ENCODE data around the gene UBASH3B.

UBASH3B gene

GRCh38 chr11:122784325-122784955, 128.9 kb downstream of the UBASH3B start:
- Histone ChIP-seq H3K4me1 (ENCODE audit: control insufficient read depth, low read depth, low read length) (no peaks in the 10 kb centered on the region), H3K4me3 (ENCODE audit: low read length) (no peak overlapping the region), H3K36me3 (ENCODE audit: control insufficient read depth, low read depth, low read length) (no peaks in the 10 kb centered on the region), H3K9ac (ENCODE audit: low read length) (no peak overlapping the region), H3K27me3 (ENCODE audit: control insufficient read depth, insufficient read depth, low read length) (no peaks in the 10 kb centered on the region), H3K27ac (ENCODE audit: low read length) (no peak overlapping the region), H3K9me3 (ENCODE audit: control insufficient read depth, low read depth, low read length) (no peaks in the 10 kb centered on the region)

GRCh38 chr11:122785031-122785541, 129.6 kb downstream of the UBASH3B start:
- no peaks in the 10 kb centered on the region for H3K36me3 ChIP-seq (ENCODE audit: control insufficient read depth, low read depth, low read length)
- H3K27ac ChIP-seq (ENCODE audit: low read length): no peak overlapping the region

DNA sequence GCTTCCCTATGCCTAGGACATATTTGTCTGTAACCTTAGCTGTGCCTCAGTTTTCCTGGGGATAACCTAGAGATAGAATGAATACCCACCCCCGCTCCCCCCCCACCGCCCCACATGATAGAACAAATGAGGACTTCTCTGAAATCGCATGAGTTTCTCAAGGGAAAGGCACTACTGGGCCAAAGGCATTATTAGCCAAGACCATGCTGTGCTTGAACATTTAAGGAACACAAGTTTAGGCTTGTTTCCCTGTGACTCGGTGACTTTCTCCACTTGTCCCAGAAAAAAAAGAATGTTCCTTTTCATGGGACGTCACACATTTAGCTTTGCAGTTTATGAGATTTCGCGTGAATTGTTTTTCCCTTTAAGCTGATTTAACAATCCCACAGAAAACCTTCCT, 131.4 kb downstream of the UBASH3B start:
- Histone ChIP-seq H3K27me3 (ENCODE audit: control insufficient read depth, insufficient read depth, low read length) (no peaks in the 10 kb centered on the region), H3K36me3 (ENCODE audit: control insufficient read depth, low read depth, low read length) (no peaks in the 10 kb centered on the region), H3K9me3 (ENCODE audit: control insufficient read depth, low read depth, low read length) (no peaks in the 10 kb centered on the region), H3K9ac (ENCODE audit: low read length) (no peak overlapping the region), H3K4me1 (ENCODE audit: control insufficient read depth, low read depth, low read length) (no peaks in the 10 kb centered on the region), H3K27ac (ENCODE audit: low read length) (no peak overlapping the region), H3K4me3 (ENCODE audit: low read length) (no peak overlapping the region)

More at GRCh38 chr11:122785031-122785541, 129.6 kb downstream of the UBASH3B start:
- Histone ChIP-seq H3K4me1 (ENCODE audit: control insufficient read depth, low read depth, low read length) (no peaks in the 10 kb centered on the region), H3K27me3 (ENCODE audit: control insufficient read depth, insufficient read depth, low read length) (no peaks in the 10 kb centered on the region), H3K9ac (ENCODE audit: low read length) (no peak overlapping the region), H3K9me3 (ENCODE audit: control insufficient read depth, low read depth, low read length) (no peaks in the 10 kb centered on the region), H3K4me3 (ENCODE audit: low read length) (no peak overlapping the region)

DNA sequence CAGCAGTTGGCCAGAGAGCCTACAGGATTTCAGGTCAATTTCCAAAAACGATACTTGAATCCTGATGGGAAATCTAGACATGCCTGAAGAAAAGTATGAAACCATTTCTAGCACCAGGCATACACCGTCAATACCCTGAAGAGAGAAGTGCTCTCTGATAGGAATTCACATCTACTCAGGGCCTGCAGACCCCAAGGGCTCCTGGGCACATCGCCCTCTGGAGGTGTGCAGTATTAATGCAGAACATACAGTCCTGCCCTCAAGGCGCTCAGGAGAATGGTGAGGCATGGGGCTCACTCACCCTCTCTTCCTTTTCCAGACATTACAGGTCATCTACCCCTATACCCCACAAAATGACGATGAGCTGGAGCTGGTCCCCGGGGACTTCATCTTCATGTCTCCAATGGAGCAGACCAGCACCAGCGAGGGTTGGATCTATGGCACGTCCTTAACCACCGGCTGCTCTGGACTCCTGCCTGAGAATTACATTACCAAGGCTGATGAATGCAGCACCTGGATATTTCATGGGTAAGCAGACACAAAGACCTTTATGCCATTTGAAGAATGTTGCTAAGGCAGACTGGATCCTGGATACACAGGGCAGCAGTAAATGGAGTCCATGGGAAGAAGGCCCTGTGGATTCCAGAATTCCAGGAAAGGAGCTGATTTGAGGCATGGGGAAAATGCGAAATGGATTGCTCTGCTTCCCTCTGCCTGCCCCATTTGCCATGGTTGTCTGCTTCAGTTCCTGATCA, 133.4 kb downstream of the UBASH3B start:
- no peak overlapping the region for H3K9ac ChIP-seq (ENCODE audit: low read length)
- no peaks in the 10 kb centered on the region for H3K4me1 ChIP-seq (ENCODE audit: control insufficient read depth, low read depth, low read length)
- H3K4me3 ChIP-seq (ENCODE audit: low read length): no peak overlapping the region
- no peak overlapping the region for H3K27ac ChIP-seq (ENCODE audit: low read length)
- H3K36me3 ChIP-seq (ENCODE audit: control insufficient read depth, low read depth, low read length): no peaks in the 10 kb centered on the region
- no peaks in the 10 kb centered on the region for H3K27me3 ChIP-seq (ENCODE audit: control insufficient read depth, insufficient read depth, low read length)
- H3K9me3 ChIP-seq (ENCODE audit: control insufficient read depth, low read depth, low read length): no peaks in the 10 kb centered on the region

- no peak overlapping the region for H3K27ac ChIP-seq (ENCODE audit: low read length)
- H3K4me1 ChIP-seq (ENCODE audit: control insufficient read depth, low read depth, low read length): no peaks in the 10 kb centered on the region
- no peaks in the 10 kb centered on the region for H3K36me3 ChIP-seq (ENCODE audit: control insufficient read depth, low read depth, low read length)
- H3K9me3 ChIP-seq (ENCODE audit: control insufficient read depth, low read depth, low read length): no peaks in the 10 kb centered on the region
- no peak overlapping the region for H3K4me3 ChIP-seq (ENCODE audit: low read length)
- H3K9ac ChIP-seq (ENCODE audit: low read length): no peak overlapping the region
- no peaks in the 10 kb centered on the region for H3K27me3 ChIP-seq (ENCODE audit: control insufficient read depth, insufficient read depth, low read length)
Measured at GRCh38 chr11:122789907-122790306, 134.4 kb downstream of the UBASH3B start.

GRCh38 chr11:122791411-122791810, 135.9 kb downstream of the UBASH3B start:
- Histone ChIP-seq H3K9ac (ENCODE audit: low read length) (no peak overlapping the region), H3K27ac (ENCODE audit: low read length) (no peak overlapping the region), H3K36me3 (ENCODE audit: control insufficient read depth, low read depth, low read length) (no peaks in the 10 kb centered on the region), H3K9me3 (ENCODE audit: control insufficient read depth, low read depth, low read length) (no peaks in the 10 kb centered on the region), H3K27me3 (ENCODE audit: control insufficient read depth, insufficient read depth, low read length) (no peaks in the 10 kb centered on the region), H3K4me3 (ENCODE audit: low read length) (no peak overlapping the region), H3K4me1 (ENCODE audit: control insufficient read depth, low read depth, low read length) (no peaks in the 10 kb centered on the region)

DNA sequence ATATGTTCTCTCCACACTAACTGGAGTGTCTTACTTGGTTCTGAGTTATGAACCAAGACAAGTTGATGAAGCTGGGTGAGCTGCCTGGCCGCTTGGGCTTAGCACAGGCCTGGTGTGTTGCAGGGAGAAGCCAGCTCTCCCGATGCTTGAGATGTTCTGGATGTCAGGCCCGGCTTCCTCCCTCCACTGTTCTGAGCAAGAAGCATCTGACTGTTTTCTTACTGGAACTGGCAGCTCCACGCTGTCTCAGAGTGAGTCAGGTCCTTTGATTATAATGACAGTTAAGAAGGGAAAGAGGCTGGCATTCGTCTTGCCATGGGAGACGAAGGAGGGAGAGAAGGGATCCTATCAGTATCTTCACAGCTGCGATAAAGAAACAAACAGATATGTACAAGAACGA, 136.3 kb downstream of the UBASH3B start:
- Histone ChIP-seq H3K4me1 (ENCODE audit: control insufficient read depth, low read depth, low read length) (no peaks in the 10 kb centered on the region), H3K9me3 (ENCODE audit: control insufficient read depth, low read depth, low read length) (no peaks in the 10 kb centered on the region), H3K4me3 (ENCODE audit: low read length) (no peak overlapping the region), H3K27me3 (ENCODE audit: control insufficient read depth, insufficient read depth, low read length) (no peaks in the 10 kb centered on the region), H3K9ac (ENCODE audit: low read length) (no peak overlapping the region), H3K36me3 (ENCODE audit: control insufficient read depth, low read depth, low read length) (no peaks in the 10 kb centered on the region), H3K27ac (ENCODE audit: low read length) (no peak overlapping the region)

- Histone ChIP-seq H3K4me1 (ENCODE audit: control insufficient read depth, low read depth, low read length) (no peaks in the 10 kb centered on the region), H3K4me3 (ENCODE audit: low read length) (no peak overlapping the region), H3K27ac (ENCODE audit: low read length) (no peak overlapping the region), H3K36me3 (ENCODE audit: control insufficient read depth, low read depth, low read length) (peaks cover 5% of the 10 kb centered on the region), H3K9ac (ENCODE audit: low read length) (no peak overlapping the region), H3K27me3 (ENCODE audit: control insufficient read depth, insufficient read depth, low read length) (no peaks in the 10 kb centered on the region), H3K9me3 (ENCODE audit: control insufficient read depth, low read depth, low read length) (no peaks in the 10 kb centered on the region)
Measured at GRCh38 chr11:122793515-122793914, 138.0 kb downstream of the UBASH3B start.

DNA sequence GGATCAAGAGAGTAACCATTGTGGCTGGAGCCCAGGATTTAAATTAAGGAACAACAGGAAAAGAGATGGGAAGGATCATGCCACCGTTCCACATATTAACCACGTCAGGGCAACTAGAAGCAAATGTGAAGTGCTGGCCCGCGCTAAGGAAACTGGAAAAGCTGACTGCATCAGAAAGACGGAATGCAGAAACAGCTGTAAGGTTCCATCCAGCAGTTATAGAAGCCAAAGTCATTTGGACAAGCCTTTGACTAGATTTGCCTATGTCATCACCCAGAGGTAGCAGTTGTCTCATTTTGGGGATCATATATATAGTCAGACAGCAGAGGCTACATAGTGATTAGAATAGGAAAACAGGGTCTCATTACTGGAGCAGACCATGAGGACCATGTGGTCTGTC, 139.8 kb downstream of the UBASH3B start:
- Histone ChIP-seq H3K36me3 (ENCODE audit: control insufficient read depth, low read depth, low read length) (peaks cover 5% of the 10 kb centered on the region), H3K27me3 (ENCODE audit: control insufficient read depth, insufficient read depth, low read length) (no peaks in the 10 kb centered on the region), H3K9me3 (ENCODE audit: control insufficient read depth, low read depth, low read length) (no peaks in the 10 kb centered on the region), H3K4me1 (ENCODE audit: control insufficient read depth, low read depth, low read length) (no peaks in the 10 kb centered on the region), H3K4me3 (ENCODE audit: low read length) (no peak overlapping the region), H3K27ac (ENCODE audit: low read length) (no peak overlapping the region), H3K9ac (ENCODE audit: low read length) (no peak overlapping the region)

DNA sequence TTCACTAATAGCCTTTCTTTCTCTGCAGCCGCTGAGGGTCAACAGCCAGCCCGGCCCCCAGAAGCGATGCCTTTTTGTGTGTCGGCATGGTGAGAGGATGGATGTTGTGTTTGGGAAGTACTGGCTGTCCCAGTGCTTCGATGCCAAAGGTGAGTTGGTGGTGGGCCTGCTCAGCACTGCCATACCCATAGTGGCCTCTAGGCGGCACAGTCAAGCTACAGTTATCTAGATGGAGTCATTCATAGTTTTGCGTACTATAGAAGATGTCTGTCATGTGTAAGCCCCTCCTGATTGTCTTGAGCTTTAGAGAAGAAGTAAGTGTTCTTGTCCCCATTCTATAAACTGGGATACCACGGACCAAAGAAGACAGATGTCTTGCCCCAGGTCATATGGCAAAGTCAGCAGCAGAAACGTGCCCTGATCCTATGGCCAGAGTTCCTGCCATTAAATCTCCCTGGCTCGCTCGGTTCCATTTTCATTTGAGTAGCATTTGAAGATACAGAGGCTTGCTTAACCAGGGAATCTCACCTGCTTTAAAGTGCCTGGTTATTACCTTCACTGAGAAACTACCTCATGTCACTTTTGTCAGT, 140.7 kb downstream of the UBASH3B start:
- Histone ChIP-seq H3K36me3 (ENCODE audit: control insufficient read depth, low read depth, low read length) (peaks cover 5% of the 10 kb centered on the region), H3K9ac (ENCODE audit: low read length) (no peak overlapping the region)

GRCh38 chr11:122797651-122798050, 142.1 kb downstream of the UBASH3B start:
- H3K4me3 ChIP-seq (ENCODE audit: low read length): no peak overlapping the region
- H3K9ac ChIP-seq (ENCODE audit: low read length): no peak overlapping the region
- no peaks in the 10 kb centered on the region for H3K9me3 ChIP-seq (ENCODE audit: control insufficient read depth, low read depth, low read length)
- H3K27me3 ChIP-seq (ENCODE audit: control insufficient read depth, insufficient read depth, low read length): no peaks in the 10 kb centered on the region
- no peaks in the 10 kb centered on the region for H3K4me1 ChIP-seq (ENCODE audit: control insufficient read depth, low read depth, low read length)
- H3K36me3 ChIP-seq (ENCODE audit: control insufficient read depth, low read depth, low read length): peaks cover 5% of the 10 kb centered on the region
- no peak overlapping the region for H3K27ac ChIP-seq (ENCODE audit: low read length)

More for the DNA sequence above, 140.7 kb downstream of the UBASH3B start:
- no peaks in the 10 kb centered on the region for H3K27me3 ChIP-seq (ENCODE audit: control insufficient read depth, insufficient read depth, low read length)
- H3K27ac ChIP-seq (ENCODE audit: low read length): no peak overlapping the region
- H3K4me1 ChIP-seq (ENCODE audit: control insufficient read depth, low read depth, low read length): no peaks in the 10 kb centered on the region
- no peaks in the 10 kb centered on the region for H3K9me3 ChIP-seq (ENCODE audit: control insufficient read depth, low read depth, low read length)
- H3K4me3 ChIP-seq (ENCODE audit: low read length): no peak overlapping the region

All from iPS-18a (cell line).